ENCODE results near the gene MRPL41.
"Not testable (repeated sequence)": the region's sequence is repeated elsewhere in the genome, so short reads cannot be mapped to it uniquely, and the experiment has no call there.

Gene MRPL41

DNA sequence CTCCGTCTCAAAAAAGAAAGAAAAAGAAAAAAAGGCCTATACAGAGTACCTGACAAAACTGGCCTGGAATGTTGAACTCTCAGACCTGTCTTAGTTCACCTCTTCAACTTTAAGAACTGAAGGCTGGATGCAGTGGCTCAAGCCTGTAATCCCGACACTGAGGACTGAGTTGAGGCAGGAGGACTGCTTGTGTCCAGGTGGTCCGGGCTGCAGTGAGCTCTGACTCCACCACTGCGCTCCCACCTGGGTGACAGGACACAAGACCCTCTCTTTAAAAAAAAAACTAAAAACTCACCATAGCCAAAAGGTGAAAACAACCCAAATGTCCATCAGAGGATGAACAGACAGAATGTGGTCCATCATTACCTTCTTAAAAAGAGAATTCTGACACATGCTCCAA lies 6.4 kb downstream of the MRPL41 start:
- H3K4me3 ChIP-seq (replicated peaks; ENCODE audit: low read depth, low read length) = no peak overlapping the region
- TF ChIP-seq CTCF (IDR thresholded peaks at IDR 0.05; ENCODE audit: low read depth, low read length, missing control alignments) = no peak
- no peak for DNase-seq (ENCODE audit: extremely low read depth, low read depth)

GRCh38 chr9:137564134-137564533 lies 12.5 kb downstream of the MRPL41 start:
- no peak for TF ChIP-seq CTCF (IDR thresholded peaks at IDR 0.05; ENCODE audit: low read depth, low read length, missing control alignments)
- H3K4me3 ChIP-seq (replicated peaks; ENCODE audit: low read depth, low read length) = no peak overlapping the region
- DNase-seq (ENCODE audit: extremely low read depth, low read depth) = no peak

DNA sequence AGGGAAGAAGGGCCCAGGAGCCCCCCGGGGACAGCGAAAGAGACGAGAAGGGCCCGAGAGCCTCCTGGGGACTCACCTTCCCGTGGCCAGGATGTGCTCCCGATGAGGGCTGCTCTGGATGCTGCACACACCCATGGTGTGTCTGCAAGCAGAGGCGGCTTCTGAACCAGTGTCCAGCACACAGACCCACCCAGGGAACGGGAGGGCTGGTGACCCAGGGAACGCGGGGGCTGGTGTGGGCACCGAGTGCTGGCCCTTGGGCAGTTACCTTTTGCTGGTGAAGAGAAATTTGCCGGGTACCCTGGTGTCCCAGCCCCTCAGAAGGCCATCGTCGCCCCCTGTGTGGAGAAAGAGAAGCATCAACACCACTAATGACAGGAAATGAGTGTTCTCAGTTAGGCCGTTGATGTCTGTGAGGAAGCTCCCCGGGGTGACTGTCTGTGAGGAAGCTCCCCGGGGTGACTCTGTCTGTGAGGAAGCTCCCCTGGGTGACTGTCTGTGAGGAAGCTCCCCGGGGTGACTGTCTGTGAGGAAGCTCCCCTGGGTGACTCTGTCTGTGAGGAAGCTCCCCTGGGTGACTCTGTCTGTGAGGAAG lies 13.2 kb downstream of the MRPL41 start:
- no peak overlapping the region for H3K4me3 ChIP-seq (replicated peaks; ENCODE audit: low read depth, low read length)
- TF ChIP-seq CTCF (IDR thresholded peaks at IDR 0.05; ENCODE audit: low read depth, low read length, missing control alignments) = no peak
- DNase-seq (ENCODE audit: extremely low read depth, low read depth) = no peak

GRCh38 chr9:137568445-137568844 lies 16.8 kb downstream of the MRPL41 start:
- not testable (repeated sequence) for DNase-seq (ENCODE audit: extremely low read depth, low read depth)

DNA sequence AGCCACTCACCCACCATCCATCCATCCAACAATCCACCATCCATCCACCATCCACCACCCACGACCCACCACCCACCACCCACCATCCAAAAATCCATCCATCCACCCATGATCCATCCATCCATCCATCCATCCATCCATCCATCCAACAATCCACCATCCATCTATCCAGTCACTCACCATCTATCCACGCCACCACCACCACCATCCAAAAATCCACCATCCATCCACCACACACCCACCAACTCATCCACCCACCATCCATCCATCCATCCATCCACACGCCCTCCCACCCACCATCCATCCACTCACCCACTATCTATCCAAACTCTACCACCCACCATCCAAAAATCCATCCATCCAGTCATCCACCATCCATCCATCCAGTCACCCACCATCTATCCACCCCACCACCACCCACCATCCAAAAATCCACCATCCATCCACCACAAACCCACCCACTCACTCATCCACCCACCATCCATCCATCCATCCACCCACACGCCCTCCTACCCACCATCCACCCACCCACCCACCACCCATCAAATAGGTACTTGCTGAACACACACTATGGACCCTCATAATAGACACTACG lies 18.0 kb downstream of the MRPL41 start:
- no peak for DNase-seq (ENCODE audit: extremely low read depth, low read depth)
- no peak for TF ChIP-seq CTCF (IDR thresholded peaks at IDR 0.05; ENCODE audit: low read depth, low read length, missing control alignments)
- no peak overlapping the region for H3K4me3 ChIP-seq (replicated peaks; ENCODE audit: low read depth, low read length)

More at GRCh38 chr9:137568445-137568844, 16.8 kb downstream of the MRPL41 start:
- H3K4me3 ChIP-seq (replicated peaks; ENCODE audit: low read depth, low read length) = not testable (repeated sequence)

DNA sequence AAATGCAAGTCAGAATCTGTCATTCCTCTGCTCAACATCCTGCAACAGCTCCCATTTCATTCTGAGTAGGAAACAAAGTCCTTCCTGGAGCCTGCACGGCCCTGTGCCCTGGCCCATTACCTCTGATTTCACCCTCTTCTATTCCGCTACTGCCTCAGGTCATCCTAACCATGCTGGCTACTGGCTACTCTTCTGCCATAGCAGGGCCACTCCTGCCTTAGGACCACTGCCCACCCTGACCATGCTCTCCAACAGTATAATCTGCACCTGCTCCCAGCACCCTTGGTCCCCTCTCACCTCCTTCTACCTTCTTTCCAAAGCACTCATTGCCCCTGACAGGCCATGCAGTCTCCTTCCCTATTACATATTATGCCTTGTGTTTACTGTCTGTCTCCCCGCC lies 18.9 kb downstream of the MRPL41 start:
- no peak for DNase-seq (ENCODE audit: extremely low read depth, low read depth)
- TF ChIP-seq CTCF (IDR thresholded peaks at IDR 0.05; ENCODE audit: low read depth, low read length, missing control alignments) = no peak

GRCh38 chr9:137574192-137574591 lies 22.5 kb downstream of the MRPL41 start:
- no peak for DNase-seq (ENCODE audit: extremely low read depth, low read depth)
- TF ChIP-seq CTCF (IDR thresholded peaks at IDR 0.05; ENCODE audit: low read depth, low read length, missing control alignments) = no peak
- H3K4me3 ChIP-seq (replicated peaks; ENCODE audit: low read depth, low read length) = no peak overlapping the region

More for the DNA sequence above, 18.9 kb downstream of the MRPL41 start:
- H3K4me3 ChIP-seq (replicated peaks; ENCODE audit: low read depth, low read length) = no peak overlapping the region

Data from HFF-Myc (cell line).